HL-60/S4 (cell line): ENCODE results near the gene FYB2.
"Not testable (repeated sequence)": the region's sequence is repeated elsewhere in the genome, so short reads cannot be mapped to it uniquely, and the experiment has no call there.

ENCODE experiments used
- in situ Hi-C: fragments of 300-500 bp; cut with MboI; formaldehyde crosslinking; loops from 2 replicates; pipeline ENCODE4 v1.14.3; 2022; ENCODE audit warnings: low sequenced_read_pairs

FYB2 gene

GRCh38 chr1:56798053-56798471, 21.1 kb downstream of the FYB2 start:
- in situ Hi-C loops, result no loop called here

GRCh38 chr1:56797065-56797685, 22.0 kb downstream of the FYB2 start:
- in situ Hi-C loops, result no loop called here

- in situ Hi-C loops, result no loop called here
Measured at GRCh38 chr1:56795870-56796269, 23.3 kb downstream of the FYB2 start.

GRCh38 chr1:56790036-56790435, 29.2 kb downstream of the FYB2 start:
- in situ Hi-C loops, result no loop called here

- in situ Hi-C loops, result no loop called here
Measured at GRCh38 chr1:56788588-56788987, 30.6 kb downstream of the FYB2 start.

- in situ Hi-C loops, result no loop called here
Measured at GRCh38 chr1:56788102-56788501, 31.1 kb downstream of the FYB2 start.

GRCh38 chr1:56787330-56787729, 31.9 kb downstream of the FYB2 start:
- in situ Hi-C loops, result no loop called here

- in situ Hi-C loops, result no loop called here
Measured at GRCh38 chr1:56782773-56783172, 36.4 kb downstream of the FYB2 start.

- in situ Hi-C loops, result no loop called here
Measured at GRCh38 chr1:56780826-56781225, 38.4 kb downstream of the FYB2 start.

GRCh38 chr1:56780128-56780750, 39.0 kb downstream of the FYB2 start:
- in situ Hi-C loops, result no loop called here

GRCh38 chr1:56777972-56778371, 41.2 kb downstream of the FYB2 start:
- in situ Hi-C loops, result no loop called here

GRCh38 chr1:56774732-56775131, 44.5 kb downstream of the FYB2 start:
- in situ Hi-C loops, result not testable (repeated sequence)

GRCh38 chr1:56774067-56774609, 45.1 kb downstream of the FYB2 start:
- in situ Hi-C loops, result no loop called here

GRCh38 chr1:56773341-56774066, 45.7 kb downstream of the FYB2 start:
- in situ Hi-C loops, result no loop called here

GRCh38 chr1:56771717-56772116, 47.5 kb downstream of the FYB2 start:
- in situ Hi-C loops, result no loop called here

GRCh38 chr1:56758794-56759193, 60.4 kb downstream of the FYB2 start:
- in situ Hi-C loops, result no loop called here

- in situ Hi-C loops, result no loop called here
Measured at GRCh38 chr1:56758135-56758534, 61.1 kb downstream of the FYB2 start.

- in situ Hi-C loops, result no loop called here
Measured at GRCh38 chr1:56755911-56756310, 63.3 kb downstream of the FYB2 start.

GRCh38 chr1:56754708-56755479, 64.3 kb downstream of the FYB2 start:
- in situ Hi-C loops, result no loop called here

GRCh38 chr1:56745231-56745630, 74.0 kb downstream of the FYB2 start:
- in situ Hi-C loops, result no loop called here

GRCh38 chr1:56728964-56729363, 90.2 kb downstream of the FYB2 start:
- in situ Hi-C loops, result no loop called here
